Natural killer cell (primary cell): ENCODE measurements around the gene LNPEP. TPM values are rescaled to one million over a fixed set of nuclear protein-coding genes. Genes with fewer than 3 reads are reported as not detected.
A peak's percentile ranks its signal among the peaks of the same experiment; 100 is the strongest.

Experiments used
- ATAC-seq, 3 donors: fragments of 150-1000 bp in 2 of 3; fragments of 200-7000 bp in 1 of 3; cut with Tn5 transposase; 1 replicate in 1 of 3; 2 replicates in 2 of 3; pipeline ENCODE4 v1.10.0; 2021; ENCODE audit warnings: mild to moderate bottlenecking in 2 of 3, moderate library complexity in 2 of 3
- DNase-seq, 2 donors: peaks; one replicate each; pipeline versions ENCODE4 v3.0.0 to v3.0.0-alpha.2; 2013 to 2021; ENCODE audit warnings: mixed read lengths in 1 of 2
- H3K27ac ChIP-seq: one replicate; pipeline ENCODE4 v1.5.1; 2013; ENCODE audit warnings: mild to moderate bottlenecking, low read length
- H3K27me3 ChIP-seq: one replicate; pipeline ENCODE4 v1.6.1; 2013; ENCODE audit warnings: low read length; ENCODE audit not compliant: control insufficient read depth, insufficient read depth
- H3K36me3 ChIP-seq: one replicate; pipeline ENCODE4 v1.6.1; 2013; ENCODE audit warnings: low read length; ENCODE audit not compliant: control insufficient read depth, insufficient read depth
- H3K4me1 ChIP-seq: one replicate; pipeline ENCODE4 v1.6.1; 2013; ENCODE audit warnings: low read length; ENCODE audit not compliant: control insufficient read depth, insufficient read depth
- H3K4me3 ChIP-seq: one replicate; pipeline ENCODE4 v1.5.1; 2013; ENCODE audit warnings: low read length
- H3K9me3 ChIP-seq: one replicate; pipeline ENCODE4 v1.6.1; 2013; ENCODE audit warnings: low read length; ENCODE audit not compliant: control insufficient read depth, insufficient read depth
- H3K27ac Mint-ChIP-seq, 2 donors: one replicate each; pipeline ENCODE4 v1.8.0; 2022; ENCODE audit warnings: mild to moderate bottlenecking in 2 of 2, mixed read lengths in 2 of 2, moderate library complexity in 1 of 2
- H3K27me3 Mint-ChIP-seq, 2 donors: one replicate each; pipeline ENCODE4 v1.8.0; 2022; ENCODE audit warnings: low read depth in 2 of 2, mixed read lengths in 2 of 2
- H3K36me3 Mint-ChIP-seq: one replicate; pipeline ENCODE4 v1.8.0; 2022; ENCODE audit warnings: mixed read lengths
- H3K4me1 Mint-ChIP-seq, 2 donors: one replicate each; pipeline ENCODE4 v1.8.0; 2022; ENCODE audit warnings: mixed read lengths in 2 of 2
- H3K4me3 Mint-ChIP-seq: one replicate; pipeline ENCODE4 v1.8.0; 2022; ENCODE audit warnings: mild to moderate bottlenecking, moderate library complexity, mixed read lengths
- H3K9me3 Mint-ChIP-seq, 2 donors: one replicate each; pipeline ENCODE4 v1.8.0; 2022; ENCODE audit warnings: mixed read lengths in 2 of 2
- WGBS: methylation state at CpG from one replicate; pipeline ENCODE4 v1.1.7; 2013; ENCODE audit warnings: missing lambda C conversion rate; ENCODE audit not compliant: insufficient coverage; 5-methylcytosine and 5-hydroxymethylcytosine counted together
- intact Hi-C: fragments of 100-400 bp; cut with micrococcal nuclease; formaldehyde crosslinking; loops from one replicate; pipeline ENCODE4 v1.14.2; 2022
- total RNA-seq, 4 donors: library from RNA; stranded (reverse); fragments of 120-200 nt in 1 of 4; gene quantifications; one replicate each; pipeline versions ENCODE4 v1.2.3 to v1.2.4, GENCODE V29; 2013 to 2022
- TF ChIP-seq, protein P1 (sequence below): fragments of 200-600 bp; IDR thresholded peaks from one replicate; pipeline ENCODE4 v1.8.0; 2022; ENCODE audit warnings: antibody characterized with exemption

The LNPEP gene
- total RNA-seq, 3 donors from 2014 or later (not counting 1 experiment from before 2014, with no cell fraction given) = 126 to 162 (median 135) TPM

DNA sequence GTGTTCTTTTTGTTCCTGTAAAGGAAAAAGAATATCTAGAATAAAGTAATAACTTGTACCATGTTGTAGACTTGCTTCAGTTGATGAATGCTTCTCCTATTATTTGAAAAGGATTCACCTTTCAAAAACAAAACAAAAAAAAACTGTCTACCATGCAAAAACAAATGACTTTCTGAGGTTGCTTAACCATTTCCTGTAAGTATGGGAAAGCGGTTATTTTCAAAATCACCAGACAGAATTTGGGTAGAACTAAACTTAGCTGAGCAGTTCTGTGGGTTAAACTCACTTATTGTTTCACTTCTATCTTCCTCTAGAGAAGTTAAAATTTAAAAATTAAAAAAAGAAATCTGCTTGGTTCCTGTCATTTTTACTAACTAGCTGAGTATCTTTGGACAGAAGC, 25.2 kb downstream of the LNPEP start:
- no CpG with 5 or more reads among the region's 1 CpG for WGBS
- H3K4me1 Mint-ChIP-seq = peaks cover 73 to 78% of the 10 kb centered on the region in 2 donors
- intact Hi-C loops = loop anchor here (1.0 kb wide), 1 partner anchor 19 kb away; no protein-coding TSS in a partner anchor
- no peaks in the 10 kb centered on the region for H3K9me3 Mint-ChIP-seq
- peaks cover 4% of the 10 kb centered on the region for H3K36me3 ChIP-seq
- peak overlapping the region; percentile 56 for H3K27ac ChIP-seq
- ATAC-seq (peak; percentile 35 to 61 (median 55)), DNase-seq (peak in 1 of 2 donors; percentile 78)
- TF ChIP-seq, protein P1, sequence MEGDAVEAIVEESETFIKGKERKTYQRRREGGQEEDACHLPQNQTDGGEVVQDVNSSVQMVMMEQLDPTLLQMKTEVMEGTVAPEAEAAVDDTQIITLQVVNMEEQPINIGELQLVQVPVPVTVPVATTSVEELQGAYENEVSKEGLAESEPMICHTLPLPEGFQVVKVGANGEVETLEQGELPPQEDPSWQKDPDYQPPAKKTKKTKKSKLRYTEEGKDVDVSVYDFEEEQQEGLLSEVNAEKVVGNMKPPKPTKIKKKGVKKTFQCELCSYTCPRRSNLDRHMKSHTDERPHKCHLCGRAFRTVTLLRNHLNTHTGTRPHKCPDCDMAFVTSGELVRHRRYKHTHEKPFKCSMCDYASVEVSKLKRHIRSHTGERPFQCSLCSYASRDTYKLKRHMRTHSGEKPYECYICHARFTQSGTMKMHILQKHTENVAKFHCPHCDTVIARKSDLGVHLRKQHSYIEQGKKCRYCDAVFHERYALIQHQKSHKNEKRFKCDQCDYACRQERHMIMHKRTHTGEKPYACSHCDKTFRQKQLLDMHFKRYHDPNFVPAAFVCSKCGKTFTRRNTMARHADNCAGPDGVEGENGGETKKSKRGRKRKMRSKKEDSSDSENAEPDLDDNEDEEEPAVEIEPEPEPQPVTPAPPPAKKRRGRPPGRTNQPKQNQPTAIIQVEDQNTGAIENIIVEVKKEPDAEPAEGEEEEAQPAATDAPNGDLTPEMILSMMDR = no peak
- H3K27me3 Mint-ChIP-seq = no peaks in the 10 kb centered on the region
- no peaks in the 10 kb centered on the region for H3K36me3 Mint-ChIP-seq
- peak overlapping the region; percentile 85 to 94 for H3K27ac Mint-ChIP-seq
- peak overlapping the region; percentile 55 for H3K4me3 Mint-ChIP-seq
- H3K4me3 ChIP-seq = no peak overlapping the region
- no peaks in the 10 kb centered on the region for H3K27me3 ChIP-seq
- H3K9me3 ChIP-seq = no peaks in the 10 kb centered on the region
- peaks cover 44% of the 10 kb centered on the region for H3K4me1 ChIP-seq

DNA sequence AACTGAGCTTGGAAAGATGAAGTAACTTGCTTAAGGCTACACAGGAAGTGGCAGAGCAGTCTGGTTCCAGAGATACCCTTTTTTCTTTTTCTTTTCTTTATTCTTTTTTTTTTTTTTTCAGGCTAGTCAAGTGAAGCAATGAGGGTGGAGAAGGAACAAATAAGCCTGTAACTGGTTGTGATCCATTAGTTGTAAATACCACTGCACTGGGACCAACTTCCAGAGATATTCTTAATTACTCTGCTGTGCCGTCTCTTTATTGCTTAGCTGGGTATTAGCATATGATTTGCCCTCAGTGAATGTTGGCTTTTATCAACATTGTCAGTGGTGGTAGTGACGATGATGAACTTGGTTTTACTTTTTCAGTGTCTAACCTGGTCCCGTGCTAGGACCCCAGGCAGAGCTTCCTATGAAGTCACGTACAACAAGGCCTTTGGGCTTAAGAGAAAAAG, 26.7 kb downstream of the LNPEP start:
- intact Hi-C loops = loop anchor here (2.0 kb wide), 2 partner anchors 28 to 78 kb away; no protein-coding TSS in a partner anchor
- H3K4me3 Mint-ChIP-seq = peak overlapping the region; percentile 76

DNA sequence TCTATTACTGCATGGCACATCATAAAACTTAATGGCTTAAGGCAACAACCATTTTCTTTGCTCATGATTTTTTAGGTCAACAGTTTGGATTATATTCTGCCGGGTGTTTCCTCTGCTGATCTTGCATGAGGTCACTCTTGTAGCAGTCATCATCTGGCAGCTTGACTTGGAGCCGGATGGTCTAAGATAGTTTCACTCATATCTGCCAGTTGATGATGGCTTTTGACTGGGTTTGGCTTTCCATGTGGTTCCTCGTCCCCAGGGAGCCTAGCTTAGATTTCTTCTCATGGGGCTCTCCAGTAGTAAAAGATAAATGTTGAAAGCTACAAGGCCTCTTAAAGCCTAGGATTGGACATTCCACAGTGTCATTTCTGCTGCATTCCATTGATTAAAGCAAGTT, 27.4 kb downstream of the LNPEP start:
- no peak overlapping the region for H3K4me3 ChIP-seq
- H3K27me3 Mint-ChIP-seq = no peaks in the 10 kb centered on the region
- H3K4me1 Mint-ChIP-seq = peaks cover 61 to 70% of the 10 kb centered on the region in 2 donors
- H3K27ac Mint-ChIP-seq = peak overlapping the region; percentile 85 to 94
- H3K27me3 ChIP-seq = no peaks in the 10 kb centered on the region
- H3K4me1 ChIP-seq = peaks cover 33% of the 10 kb centered on the region
- intact Hi-C loops = loop anchor here (2.0 kb wide), 2 partner anchors 28 to 78 kb away; no protein-coding TSS in a partner anchor
- no peaks in the 10 kb centered on the region for H3K9me3 Mint-ChIP-seq
- peak overlapping the region; percentile 76 for H3K4me3 Mint-ChIP-seq
- H3K27ac ChIP-seq = peak overlapping the region; percentile 36
- H3K36me3 ChIP-seq = peaks cover 8% of the 10 kb centered on the region
- DNase-seq (peak in 1 of 2 donors; percentile 54), ATAC-seq (peak; percentile 69 to 77 (median 70))
- WGBS = 47% methylated on average over 3 of the region's 3 CpGs
- no peaks in the 10 kb centered on the region for H3K9me3 ChIP-seq
- H3K36me3 Mint-ChIP-seq = no peaks in the 10 kb centered on the region
- TF ChIP-seq, protein P1 = no peak

More for the DNA sequence above, 26.7 kb downstream of the LNPEP start:
- ATAC-seq = peak; percentile 36 to 43 (median 41)
- H3K36me3 ChIP-seq = peaks cover 8% of the 10 kb centered on the region
- no peaks in the 10 kb centered on the region for H3K9me3 ChIP-seq
- DNase-seq = peak in 1 of 2 donors; percentile 58
- H3K4me3 ChIP-seq = no peak overlapping the region
- TF ChIP-seq, protein P1 = no peak
- Mint-ChIP-seq H3K9me3 (no peaks in the 10 kb centered on the region), H3K36me3 (no peaks in the 10 kb centered on the region), H3K27ac (peak overlapping the region; percentile 85 to 94), H3K27me3 (no peaks in the 10 kb centered on the region), H3K4me1 (peaks cover 63 to 70% of the 10 kb centered on the region in 2 donors)
- peak overlapping the region; percentile 36 for H3K27ac ChIP-seq
- H3K27me3 ChIP-seq = no peaks in the 10 kb centered on the region
- WGBS = 56% methylated on average over 4 of the region's 4 CpGs
- H3K4me1 ChIP-seq = peaks cover 38% of the 10 kb centered on the region

DNA sequence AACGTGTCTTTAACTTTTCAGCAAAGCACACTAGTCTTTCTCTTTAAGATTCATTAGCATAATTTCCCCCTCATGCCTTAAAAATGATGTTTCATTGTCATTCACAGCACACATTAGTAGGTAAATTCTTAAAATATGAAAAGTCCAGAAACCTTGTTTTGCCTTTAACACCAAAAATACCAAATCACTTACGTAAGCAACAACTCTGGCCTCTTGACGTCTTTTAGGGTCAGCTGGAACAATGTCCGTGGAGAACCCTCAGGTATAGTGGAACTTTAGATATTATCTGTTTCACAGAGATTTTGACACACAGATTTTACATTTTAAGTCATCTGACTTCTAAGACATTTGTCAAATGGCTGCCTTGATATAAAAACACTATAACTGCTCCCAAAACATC, 30.9 kb downstream of the LNPEP start:
- H3K27ac Mint-ChIP-seq = peak overlapping the region; percentile 48 to 94
- no peaks in the 10 kb centered on the region for H3K27me3 Mint-ChIP-seq
- H3K27ac ChIP-seq = no peak overlapping the region
- H3K4me3 ChIP-seq = no peak overlapping the region
- H3K4me1 Mint-ChIP-seq = peaks cover 73 to 86% of the 10 kb centered on the region in 2 donors
- 67% methylated on average over 1 of the region's 4 CpGs for WGBS
- ATAC-seq (no peak), DNase-seq (no peak)
- H3K4me1 ChIP-seq = peaks cover 17% of the 10 kb centered on the region
- intact Hi-C loops = no loop called here
- no peaks in the 10 kb centered on the region for H3K9me3 Mint-ChIP-seq
- no peaks in the 10 kb centered on the region for H3K36me3 Mint-ChIP-seq
- no peaks in the 10 kb centered on the region for H3K9me3 ChIP-seq
- H3K27me3 ChIP-seq = no peaks in the 10 kb centered on the region
- TF ChIP-seq, protein P1 = no peak
- peaks cover 5% of the 10 kb centered on the region for H3K36me3 ChIP-seq
- H3K4me3 Mint-ChIP-seq = no peak overlapping the region
